DOHH2 (cell line): ENCODE data around the gene VASH1.

Source experiments
- EZH2phosphoT487 ChIP-seq: fragments of 200-600 bp; sonication (generic); IDR thresholded peaks from 2 replicates; pipeline ENCODE4 v1.6.1; 2017; ENCODE audit warnings: borderline replicate concordance, mild to moderate bottlenecking, antibody characterized with exemption, low read length, moderate library complexity, mixed read lengths
- TF ChIP-seq, protein P1 (sequence below): fragments of 200-600 bp; sonication (generic); IDR thresholded peaks from one replicate; pipeline ENCODE4 v1.5.1; 2014; ENCODE audit warnings: antibody characterized with exemption, mild to moderate bottlenecking, low read depth, low read length; ENCODE audit not compliant: poor library complexity, severe bottlenecking

DNA sequence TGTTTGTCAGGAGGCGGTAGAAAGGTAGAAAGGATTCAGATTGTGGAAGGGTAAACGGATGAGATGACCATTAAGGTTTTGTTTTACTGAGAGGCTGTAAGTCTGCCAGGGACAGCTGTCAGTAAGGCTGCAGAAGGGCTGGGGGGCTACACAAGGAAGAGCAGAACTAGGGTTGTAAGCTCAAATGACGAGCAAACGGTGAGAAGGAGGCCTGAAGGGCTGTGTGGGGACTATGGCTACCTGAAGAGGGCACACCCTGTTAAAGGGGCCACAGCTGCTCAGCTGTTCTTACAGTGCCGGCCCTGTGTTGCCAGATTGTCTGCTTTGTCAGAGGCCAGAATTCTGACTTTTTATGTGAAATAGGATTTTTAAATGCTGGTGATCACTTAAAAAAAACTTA lies 19.1 kb downstream of the VASH1 start:
- TF ChIP-seq, protein P1, sequence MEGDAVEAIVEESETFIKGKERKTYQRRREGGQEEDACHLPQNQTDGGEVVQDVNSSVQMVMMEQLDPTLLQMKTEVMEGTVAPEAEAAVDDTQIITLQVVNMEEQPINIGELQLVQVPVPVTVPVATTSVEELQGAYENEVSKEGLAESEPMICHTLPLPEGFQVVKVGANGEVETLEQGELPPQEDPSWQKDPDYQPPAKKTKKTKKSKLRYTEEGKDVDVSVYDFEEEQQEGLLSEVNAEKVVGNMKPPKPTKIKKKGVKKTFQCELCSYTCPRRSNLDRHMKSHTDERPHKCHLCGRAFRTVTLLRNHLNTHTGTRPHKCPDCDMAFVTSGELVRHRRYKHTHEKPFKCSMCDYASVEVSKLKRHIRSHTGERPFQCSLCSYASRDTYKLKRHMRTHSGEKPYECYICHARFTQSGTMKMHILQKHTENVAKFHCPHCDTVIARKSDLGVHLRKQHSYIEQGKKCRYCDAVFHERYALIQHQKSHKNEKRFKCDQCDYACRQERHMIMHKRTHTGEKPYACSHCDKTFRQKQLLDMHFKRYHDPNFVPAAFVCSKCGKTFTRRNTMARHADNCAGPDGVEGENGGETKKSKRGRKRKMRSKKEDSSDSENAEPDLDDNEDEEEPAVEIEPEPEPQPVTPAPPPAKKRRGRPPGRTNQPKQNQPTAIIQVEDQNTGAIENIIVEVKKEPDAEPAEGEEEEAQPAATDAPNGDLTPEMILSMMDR = no peak
- no peak for TF ChIP-seq EZH2phosphoT487
